NT2/D1 (cell line): ENCODE measurements around the gene ADGRG3.

ENCODE experiments used
- SUZ12 ChIP-seq: IDR thresholded peaks from 2 replicates; pipeline ENCODE4 v1.6.1; 2011; ENCODE audit not compliant: insufficient read length, insufficient read depth; ENCODE audit errors: extremely low read depth
- YY1 ChIP-seq: IDR thresholded peaks from 2 replicates; pipeline ENCODE4 v1.6.1; 2011; ENCODE audit not compliant: insufficient read length, insufficient read depth
- ZNF274 ChIP-seq: IDR thresholded peaks from 2 replicates; pipeline ENCODE4 v1.6.1; 2011; ENCODE audit warnings: mild to moderate bottlenecking, low read depth, low read length

GRCh38 chr16:57667526-57668262 lies 412 bp upstream of the ADGRG3 start:
- TF ChIP-seq SUZ12 (no peak), ZNF274 (no peak), YY1 (no peak)
